GM12878 (cell line): ENCODE data around the gene CTNNBIP1. TPM values are rescaled to one million over a fixed set of nuclear protein-coding genes. Genes with fewer than 3 reads are reported as not detected.

ENCODE experiments used
- ATAC-seq: fragments of 200-7000 bp; cut with Tn5 transposase; 3 replicates; pipeline ENCODE4 v1.9.1; 2020; ENCODE audit warnings: mild to moderate bottlenecking, moderate library complexity
- BruUV-seq: library from RNA; stranded (reverse); fragments of 400-500 nt; replicated peaks from 2 replicates; lab custom pipeline; 2021; lab: Mats Ljungman, UMichigan
- CTCF ChIA-PET: fragments of 300-600 bp; sonication (Branson Sonifier 250); formaldehyde crosslinking; extraction: SDS; loops from one replicate; lab custom pipeline; 2021; ENCODE audit warnings: inconsistent platforms; lab: Yijun Ruan, JAX
- POLR2A ChIA-PET: fragments of 350-600 bp; formaldehyde crosslinking; extraction: SDS; loops from one replicate; lab custom pipeline; 2021; ENCODE audit warnings: inconsistent platforms; lab: Charles Lee
- RAD21 ChIA-PET: fragments of 300-600 bp; sonication (Branson Sonifier 250); formaldehyde crosslinking; loops from one replicate; lab custom pipeline; 2023; ENCODE audit warnings: antibody characterized with exemption; ENCODE audit not compliant: unreplicated experiment; lab: Charles Lee
- SMC1A ChIA-PET: fragments of 300-600 bp; sonication (Branson Sonifier 250); formaldehyde crosslinking; loops from one replicate; lab custom pipeline; 2023; ENCODE audit not compliant: unreplicated experiment, uncharacterized antibody; lab: Charles Lee
- DNase-seq: peaks from one replicate; pipeline ENCODE4 v3.0.0-alpha.2; 2011; ENCODE audit warnings: low read depth, low spot score
- FAIRE-seq: peaks from 3 replicates; lab custom pipeline; 2011; peaks lifted over from hg19 to GRCh38; lab: Jason Lieb, UNC
- H2AFZ ChIP-seq: 2 replicates; pipeline ENCODE4 v1.6.0; 2011; ENCODE audit warnings: low read depth, low read length, control low read depth; ENCODE audit not compliant: control insufficient read depth
- H3K27ac ChIP-seq: 2 replicates; pipeline ENCODE4 v1.5.1; 2011; ENCODE audit warnings: control low read depth; ENCODE audit not compliant: control insufficient read depth, insufficient read depth
- H3K27me3 ChIP-seq, 2 experiments: replicated peaks in 1 of 2; 2 replicates each; pipeline versions ENCODE4 v1.6.0 to v1.6.1; 2011; ENCODE audit warnings: low read length in 1 of 2; ENCODE audit not compliant: control insufficient read depth in 2 of 2, insufficient read depth in 2 of 2
- H3K36me3 ChIP-seq, 2 experiments: 2 replicates each; pipeline ENCODE4 v1.5.1; 2011; ENCODE audit warnings: low read length in 1 of 2; ENCODE audit not compliant: control insufficient read depth in 2 of 2, insufficient read depth in 2 of 2
- H3K4me1 ChIP-seq: 2 replicates; pipeline ENCODE4 v1.6.1; 2011; ENCODE audit warnings: mild to moderate bottlenecking, low read length, moderate library complexity, mixed read lengths; ENCODE audit not compliant: control insufficient read depth, insufficient read depth
- H3K4me2 ChIP-seq: 2 replicates; pipeline ENCODE4 v1.6.0; 2011; ENCODE audit warnings: control low read depth; ENCODE audit not compliant: control insufficient read depth, insufficient read depth
- H3K4me3 ChIP-seq: fragments of 200-600 bp; sonication (generic); 2 replicates; pipeline ENCODE4 v1.5.1; 2016
- H3K79me2 ChIP-seq: 2 replicates; pipeline ENCODE4 v1.6.0; 2011; ENCODE audit warnings: low read length; ENCODE audit not compliant: control insufficient read depth, insufficient read depth
- H3K9ac ChIP-seq: 2 replicates; pipeline ENCODE4 v1.8.0; 2011; ENCODE audit warnings: low read length, control low read depth, mixed read lengths; ENCODE audit not compliant: control insufficient read depth, insufficient read depth
- H3K9me3 ChIP-seq: replicated peaks from 3 replicates; pipeline ENCODE4 v1.5.1; 2011; ENCODE audit warnings: mild to moderate bottlenecking, low read length; ENCODE audit not compliant: control insufficient read depth, insufficient read depth
- H4K20me1 ChIP-seq: 2 replicates; pipeline ENCODE4 v1.6.0; 2011; ENCODE audit not compliant: control insufficient read depth, insufficient read depth
- CBX5 ChIP-seq: sonication (generic); IDR thresholded peaks from 2 replicates; pipeline ENCODE4 v1.6.1; 2016; ENCODE audit warnings: low read depth, moderate library complexity, mild to moderate bottlenecking, inconsistent platforms
- CHD1 ChIP-seq: IDR thresholded peaks from 2 replicates; pipeline ENCODE4 v1.6.1; 2012; ENCODE audit warnings: low read depth, low read length, improper control_type of control experiment
- CTCF ChIP-seq, 3 experiments: IDR thresholded peaks in 2 of 3; conservative IDR thresholded peaks in 1 of 3; 2 replicates each; pipeline ENCODE4 v1.5.1; 2011; ENCODE audit warnings: low read depth in 3 of 3, low read length in 3 of 3, mild to moderate bottlenecking in 3 of 3, control low read depth in 2 of 3, moderate library complexity in 2 of 3, inconsistent platforms in 1 of 3, mixed read lengths in 1 of 3; ENCODE audit not compliant: control insufficient read depth in 2 of 3, insufficient read depth in 1 of 3; ENCODE audit errors: extremely low read depth in 1 of 3
- MYC ChIP-seq: IDR thresholded peaks from 2 replicates; pipeline ENCODE4 v1.6.1; 2011; ENCODE audit warnings: mild to moderate bottlenecking, low read length, moderate library complexity, inconsistent platforms; ENCODE audit not compliant: insufficient read depth, insufficient replicate concordance, insufficient read length, severe bottlenecking
- RFX5 ChIP-seq: IDR thresholded peaks from 2 replicates; pipeline ENCODE4 v1.6.1; 2011; ENCODE audit warnings: low read depth, low read length, improper control_type of control experiment
- SIX5 ChIP-seq: IDR thresholded peaks from 2 replicates; pipeline ENCODE4 v1.6.1; 2011; ENCODE audit warnings: mild to moderate bottlenecking, low read depth, low read length, moderate library complexity; ENCODE audit not compliant: severe bottlenecking
- SREBF2 ChIP-seq: IDR thresholded peaks from 2 replicates; pipeline ENCODE4 v1.6.1; 2012; ENCODE audit warnings: mild to moderate bottlenecking, low read length
- USF1 ChIP-seq: IDR thresholded peaks from 2 replicates; pipeline ENCODE4 v1.6.1; 2011; ENCODE audit warnings: borderline replicate concordance, low read depth, mild to moderate bottlenecking, moderate library complexity, mixed read lengths, low read length; ENCODE audit not compliant: insufficient read depth; ENCODE audit errors: extremely low read length
- ZBTB40 ChIP-seq: fragments of 450-650 bp; IDR thresholded peaks from 2 replicates; pipeline ENCODE4 v1.6.1; 2016; ENCODE audit warnings: mild to moderate bottlenecking, moderate library complexity, borderline replicate concordance
- WGBS: methylation state at CpG from one replicate; pipeline ENCODE4 v1.1.6; 2016; ENCODE audit warnings: low lambda C conversion rate; ENCODE audit not compliant: insufficient replicate concordance, insufficient coverage; ENCODE audit errors: missing lambda C conversion rate; 5-methylcytosine and 5-hydroxymethylcytosine counted together
- in situ Hi-C: fragments of 300-500 bp; cut with MboI; formaldehyde crosslinking; loops from 9 replicates; pipeline ENCODE4 v1.14.3; 2018; ENCODE audit warnings: mixed read lengths
- intact Hi-C: fragments of 100-400 bp; cut with micrococcal nuclease; formaldehyde crosslinking; loops from one replicate; pipeline ENCODE4 v1.14.2; 2022; ENCODE audit not compliant: unreplicated experiment
- polyA plus RNA-seq, 11 experiments: library from polyadenylated mRNA; depleted of rRNA in 4 of 11; unstranded in 6 of 11; stranded (reverse) in 5 of 11; fragments of >200 nt; fragmentation: Nextera tagmentation in 4 of 11; fragmentation: Illumina TruSeq in 1 of 11; extraction: Ambion mirVana in 4 of 11; extraction: Trizol in 1 of 11; gene quantifications; 1 replicate in 1 of 11; 2 replicates in 10 of 11; pipeline versions ENCODE4 v1.2.1 to v1.2.3, GENCODE V29; 2011 to 2016; ENCODE audit warnings: inconsistent platforms in 2 of 11, missing spikeins in 2 of 11, low read depth in 1 of 11
- total RNA-seq, 4 experiments: library from RNA; depleted of rRNA in 3 of 4; stranded (reverse); fragments of >200 nt in 3 of 4; fragmentation: Illumina TruSeq in 1 of 4; extraction: Trizol in 1 of 4; gene quantifications; 2 replicates each; pipeline versions ENCODE4 v1.2.1 to v1.2.3, GENCODE V29; 2013 to 2021
- TF ChIP-seq, protein P1 (sequence below): fragments of 450-650 bp; conservative IDR thresholded peaks from 2 replicates; pipeline ENCODE4 v1.6.1; 2017; ENCODE audit warnings: mild to moderate bottlenecking, moderate library complexity

Gene CTNNBIP1
- total and polyA plus RNA-seq, 10 of the 15 experiments (the other 5 are each of a cell fraction or from before 2014, with no cell fraction given) = 0.42 to 31.8 (median 10.8) TPM

DNA sequence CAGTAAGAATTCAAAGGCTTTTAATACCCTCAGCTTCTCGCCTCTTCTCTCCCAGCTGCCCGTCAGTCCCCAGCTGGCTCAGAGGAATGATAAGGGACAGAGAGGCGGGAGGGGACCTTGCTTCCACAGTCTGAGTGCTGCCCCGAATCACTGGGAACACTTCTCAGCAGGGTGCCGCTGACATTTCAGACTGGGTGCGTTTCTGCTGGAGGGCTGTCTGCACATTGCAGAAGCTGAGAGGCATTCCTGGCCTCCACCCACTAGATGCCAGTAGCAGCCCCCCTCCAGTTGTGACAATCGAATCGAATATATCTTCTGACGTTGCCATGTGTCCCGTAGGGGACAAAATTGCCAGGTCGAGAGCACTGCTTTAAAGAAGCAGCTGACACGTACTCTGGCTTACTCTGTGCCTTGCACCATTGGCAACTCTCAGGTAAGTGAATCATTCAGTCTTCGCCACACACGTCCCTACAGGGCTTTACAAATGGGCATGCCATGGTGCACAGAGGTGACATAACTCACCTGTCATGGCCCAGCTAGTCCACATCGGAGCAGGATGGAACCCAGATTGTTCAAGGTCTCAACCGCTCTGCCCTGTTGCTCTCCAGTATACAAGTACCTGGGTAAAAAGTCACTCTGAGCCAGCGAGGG is 23.9 kb downstream of the CTNNBIP1 start (continued):
- TF ChIP-seq SREBF2 = no peak
- TF ChIP-seq, all 136 proteins: peak for 0

- in situ Hi-C loops (no loop called here), intact Hi-C loops (no loop called here)
- peaks cover 14% of the 10 kb centered on the region for H3K4me1 ChIP-seq
- ChIA-PET SMC1A (no interaction called here), CTCF (interaction anchor here (1.3 kb wide), 1 partner anchor 12 kb away, joined by 4 read pairs; no protein-coding TSS in a partner anchor), POLR2A (no interaction called here), RAD21 (no interaction called here)
- no peak overlapping the region for H3K27ac ChIP-seq
- H3K4me2 ChIP-seq = no peak overlapping the region
- H3K9me3 ChIP-seq = no peaks in the 10 kb centered on the region
- H3K36me3 ChIP-seq = no peaks in the 10 kb centered on the region
- BruUV-seq = no TSS peak
- no peak overlapping the region for H2AFZ ChIP-seq
- H4K20me1 ChIP-seq = no peaks in the 10 kb centered on the region
- no peak overlapping the region for H3K4me3 ChIP-seq
- H3K79me2 ChIP-seq = no peaks in the 10 kb centered on the region
- FAIRE-seq (no peak), DNase-seq (no peak), ATAC-seq (no peak)
- no peaks in the 10 kb centered on the region for H3K27me3 ChIP-seq
- no peak overlapping the region for H3K9ac ChIP-seq
- WGBS = 82% methylated on average over 8 of the region's 8 CpGs
- TF ChIP-seq CBX5 (no peak), MYC (no peak), ZBTB40 (no peak), CHD1 (no peak), CTCF (IDR thresholded peaks at IDR 0.05 in 2 of 3, conservative IDR thresholded peaks at IDR 0.05 in 1 of 3; ENCODE audit: control insufficient read depth in 2 of 3, extremely low read depth in 1 of 3, insufficient read depth in 1 of 3, low read depth in 3 of 3, low read length in 3 of 3) (no peak), SIX5 (no peak), USF1 (no peak), RFX5 (no peak)
- TF ChIP-seq, protein P1, sequence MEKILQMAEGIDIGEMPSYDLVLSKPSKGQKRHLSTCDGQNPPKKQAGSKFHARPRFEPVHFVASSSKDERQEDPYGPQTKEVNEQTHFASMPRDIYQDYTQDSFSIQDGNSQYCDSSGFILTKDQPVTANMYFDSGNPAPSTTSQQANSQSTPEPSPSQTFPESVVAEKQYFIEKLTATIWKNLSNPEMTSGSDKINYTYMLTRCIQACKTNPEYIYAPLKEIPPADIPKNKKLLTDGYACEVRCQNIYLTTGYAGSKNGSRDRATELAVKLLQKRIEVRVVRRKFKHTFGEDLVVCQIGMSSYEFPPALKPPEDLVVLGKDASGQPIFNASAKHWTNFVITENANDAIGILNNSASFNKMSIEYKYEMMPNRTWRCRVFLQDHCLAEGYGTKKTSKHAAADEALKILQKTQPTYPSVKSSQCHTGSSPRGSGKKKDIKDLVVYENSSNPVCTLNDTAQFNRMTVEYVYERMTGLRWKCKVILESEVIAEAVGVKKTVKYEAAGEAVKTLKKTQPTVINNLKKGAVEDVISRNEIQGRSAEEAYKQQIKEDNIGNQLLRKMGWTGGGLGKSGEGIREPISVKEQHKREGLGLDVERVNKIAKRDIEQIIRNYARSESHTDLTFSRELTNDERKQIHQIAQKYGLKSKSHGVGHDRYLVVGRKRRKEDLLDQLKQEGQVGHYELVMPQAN = no peak
Observed at GRCh38 chr1:9884805-9885204, 25.3 kb downstream of the CTNNBIP1 start.
